ENCODE data around the gene LIX1. TPM values are rescaled to one million over a fixed set of nuclear protein-coding genes. Genes with fewer than 3 reads are reported as not detected.
"Not testable (repeated sequence)": the region's sequence is repeated elsewhere in the genome, so short reads cannot be mapped to it uniquely, and the experiment has no call there.

Gene LIX1
- total and polyA plus RNA-seq, 5 experiments from 2014 or later, result not detected

DNA sequence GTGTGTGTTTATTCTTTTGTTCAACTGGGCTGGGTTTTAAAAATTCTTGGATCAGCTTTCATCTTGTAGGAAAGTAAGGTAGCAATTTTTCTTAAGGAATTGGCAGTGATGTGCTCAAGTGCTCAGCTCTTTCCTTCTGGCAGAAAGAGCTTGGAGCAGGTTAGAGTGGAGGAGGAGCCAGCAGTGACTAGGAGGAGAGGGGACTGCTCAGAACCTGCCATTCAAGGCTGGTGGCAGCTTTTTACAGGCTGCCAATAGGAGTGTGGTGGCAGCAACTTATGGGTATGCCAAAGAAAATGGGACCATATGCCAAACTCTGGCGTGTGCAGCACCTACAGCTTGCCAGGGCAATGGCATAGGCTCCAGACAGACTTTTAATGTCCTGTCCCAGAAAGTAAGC, 2.2 kb downstream of the LIX1 start:
- ATAC-seq, H3K4me1 Mint-ChIP-seq, H3K27ac Mint-ChIP-seq, H3K36me3 Mint-ChIP-seq, H3K4me3 Mint-ChIP-seq, H3K9me3 Mint-ChIP-seq, POLR2A ChIA-PET, H3K27me3 Mint-ChIP-seq, DNase-seq: not testable (repeated sequence)

DNA sequence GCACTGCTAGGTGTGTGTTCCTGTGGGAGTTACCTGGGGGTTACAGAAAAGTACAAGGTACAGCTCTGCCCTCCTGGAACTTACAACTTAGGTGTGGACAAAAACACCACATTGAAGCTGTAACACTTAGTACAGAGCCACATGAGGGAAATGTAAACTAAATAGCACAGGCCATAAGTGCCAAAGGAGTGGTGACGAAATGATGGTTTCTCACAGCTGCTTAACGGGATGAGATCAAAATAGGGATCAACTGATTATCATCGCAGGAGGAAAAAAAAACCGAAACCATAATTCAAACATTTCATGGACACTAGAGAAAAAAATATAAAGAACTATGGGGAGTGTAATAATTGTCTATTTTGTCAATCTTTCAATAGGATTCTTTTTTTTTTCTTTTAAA, 5.9 kb downstream of the LIX1 start:
- Mint-ChIP-seq H3K27ac (no peak overlapping the region), H3K4me1 (peaks cover 4 to 7% (median 6%) of the 10 kb centered on the region in 4 donors), H3K9me3 (no peaks in the 10 kb centered on the region), H3K27me3 (peaks cover 0 to 3% (median 3%) of the 10 kb centered on the region in 5 donors), H3K36me3 (no peaks in the 10 kb centered on the region), H3K4me3 (no peak overlapping the region)
- no peak for DNase-seq
- POLR2A ChIA-PET, result no interaction called here
- ATAC-seq, result no peak

DNA sequence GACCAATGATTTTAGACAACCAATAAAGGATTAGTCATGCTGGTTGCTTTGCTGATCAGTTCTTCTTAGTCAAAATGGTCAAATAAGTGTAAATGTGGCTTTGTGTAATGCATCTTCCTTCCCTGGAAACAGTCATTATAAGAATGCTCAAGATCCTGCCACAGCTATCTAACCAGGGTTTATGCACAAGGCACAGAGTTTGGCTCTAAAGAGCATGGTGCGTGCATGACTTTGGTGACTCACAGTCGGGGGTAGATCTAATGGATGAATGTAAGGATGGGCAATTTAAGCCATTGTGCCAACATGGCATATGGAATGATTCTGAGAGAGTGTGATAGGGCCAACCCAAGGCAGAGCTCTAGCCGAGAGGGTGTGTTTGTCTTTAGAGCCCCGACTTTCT, 6.5 kb downstream of the LIX1 start:
- Mint-ChIP-seq H3K27me3 (peaks cover 0 to 3% (median 0%) of the 10 kb centered on the region in 5 donors), H3K27ac (peak overlapping the region in 1 of 10 donors; percentile 9), H3K4me1 (peaks cover 4 to 7% (median 6%) of the 10 kb centered on the region in 4 donors), H3K9me3 (no peaks in the 10 kb centered on the region), H3K36me3 (no peaks in the 10 kb centered on the region), H3K4me3 (no peak overlapping the region)
- ATAC-seq (no peak), DNase-seq (no peak)
- POLR2A ChIA-PET, result no interaction called here

DNA sequence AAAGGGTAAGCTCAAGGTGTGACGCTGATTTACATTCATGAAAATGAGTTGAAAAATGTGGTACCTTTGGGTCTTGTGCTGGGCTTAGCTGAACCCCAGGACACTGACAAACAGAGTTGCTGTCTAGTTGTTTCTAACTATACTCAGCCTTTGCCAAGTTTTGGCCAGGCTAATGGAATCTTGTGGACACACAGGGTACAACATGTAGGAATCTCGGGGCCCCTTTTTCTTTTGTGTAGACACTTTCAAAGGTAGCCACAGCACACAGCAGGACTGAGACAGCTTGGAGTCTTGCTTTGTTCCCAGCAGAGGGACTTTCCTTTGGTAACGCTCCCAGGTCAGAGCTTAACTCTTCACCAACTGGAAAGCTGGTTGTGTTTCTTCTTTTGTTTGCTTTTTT, 7.8 kb downstream of the LIX1 start:
- Mint-ChIP-seq H3K4me3 (no peak overlapping the region), H3K4me1 (peaks cover 4 to 7% (median 6%) of the 10 kb centered on the region in 4 donors), H3K9me3 (no peaks in the 10 kb centered on the region), H3K36me3 (no peaks in the 10 kb centered on the region), H3K27ac (no peak overlapping the region), H3K27me3 (peaks cover 0 to 2% (median 0%) of the 10 kb centered on the region in 5 donors)
- POLR2A ChIA-PET, result no interaction called here
- ATAC-seq (no peak), DNase-seq (no peak)

DNA sequence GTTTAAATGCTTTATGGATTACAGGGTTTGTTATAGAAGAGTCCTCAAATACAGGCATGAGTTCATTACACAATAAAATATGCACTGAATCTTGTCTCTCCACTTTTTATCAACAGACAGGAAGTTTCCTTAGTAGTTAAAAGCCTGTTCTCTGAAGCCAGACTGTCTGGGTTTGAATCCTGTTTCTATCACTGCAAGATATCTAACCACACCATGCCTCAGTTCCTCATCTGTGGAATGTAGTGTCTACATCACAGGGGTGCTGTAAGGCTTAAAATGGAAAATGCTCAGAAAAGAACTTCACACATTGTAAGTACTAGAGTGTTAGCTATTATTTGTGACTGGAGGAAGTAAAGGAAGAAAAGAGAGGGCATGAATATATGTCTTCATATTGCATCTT, 9.3 kb downstream of the LIX1 start:
- ATAC-seq (no peak), DNase-seq (no peak)
- Mint-ChIP-seq H3K27me3 (peaks cover 0 to 10% (median 3%) of the 10 kb centered on the region in 5 donors), H3K4me3 (no peak overlapping the region), H3K9me3 (peaks cover 0 to 2% (median 0%) of the 10 kb centered on the region in 9 donors), H3K27ac (no peak overlapping the region), H3K36me3 (no peaks in the 10 kb centered on the region), H3K4me1 (peaks cover 4 to 9% (median 6%) of the 10 kb centered on the region in 4 donors)
- POLR2A ChIA-PET, result no interaction called here

DNA sequence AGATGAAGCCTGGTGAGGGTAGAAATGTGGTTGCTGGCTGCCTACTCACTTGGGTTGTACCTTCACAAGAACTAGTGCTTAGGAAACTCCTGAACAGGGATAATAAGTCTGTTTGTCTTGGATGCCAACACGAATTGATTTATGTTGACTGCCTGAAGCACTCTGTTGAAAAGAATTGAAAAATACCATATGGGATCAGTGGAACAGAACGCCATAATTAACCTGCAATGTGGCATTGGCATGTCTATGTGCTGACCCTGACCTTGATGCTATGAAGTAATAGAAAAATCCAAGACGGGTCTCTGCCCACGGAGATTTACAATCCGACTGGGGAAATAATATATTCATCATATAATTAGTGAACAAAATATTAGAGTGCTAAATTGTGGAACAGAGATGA, 10.5 kb downstream of the LIX1 start:
- H3K4me1 Mint-ChIP-seq, result peaks cover 4 to 9% (median 6%) of the 10 kb centered on the region in 4 donors
- peak overlapping the region in 1 of 10 donors; percentile 62 for H3K27ac Mint-ChIP-seq
- no peaks in the 10 kb centered on the region for H3K36me3 Mint-ChIP-seq
- ATAC-seq (no peak), DNase-seq (no peak)
- H3K9me3 Mint-ChIP-seq, result peaks cover 0 to 2% (median 0%) of the 10 kb centered on the region in 9 donors
- no peak overlapping the region for H3K4me3 Mint-ChIP-seq
- POLR2A ChIA-PET, result no interaction called here
- H3K27me3 Mint-ChIP-seq, result peaks cover 0 to 10% (median 3%) of the 10 kb centered on the region in 5 donors

DNA sequence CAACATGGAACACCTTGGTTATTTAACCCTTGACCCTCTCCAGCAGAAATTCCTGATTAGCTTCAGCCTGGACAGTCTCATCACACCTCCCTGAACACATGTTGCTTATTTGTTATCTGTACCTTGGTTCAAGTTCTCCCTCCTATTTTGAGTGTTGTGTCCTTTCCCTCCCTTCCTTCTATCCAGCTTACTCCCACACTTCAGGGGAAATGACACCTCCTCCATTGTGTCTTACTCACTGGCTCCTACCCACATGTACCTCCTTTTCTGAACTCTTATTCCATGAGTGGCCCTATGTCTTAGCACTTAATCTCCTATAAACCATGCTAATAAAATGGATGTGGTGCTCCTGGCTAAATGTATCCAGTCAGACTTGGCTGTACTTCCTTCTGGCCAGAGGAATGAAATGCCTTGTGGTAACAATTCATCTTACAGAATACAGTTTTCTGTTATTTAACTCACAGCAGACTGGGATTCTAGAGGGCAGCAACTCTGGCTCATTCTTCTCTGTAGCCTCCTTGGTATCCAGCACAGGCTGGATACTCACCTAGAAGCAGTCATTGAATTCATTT, 11.2 kb downstream of the LIX1 start:
- H3K27me3 Mint-ChIP-seq, result peaks cover 0 to 10% (median 3%) of the 10 kb centered on the region in 5 donors
- no peaks in the 10 kb centered on the region for H3K36me3 Mint-ChIP-seq
- peaks cover 0 to 2% (median 0%) of the 10 kb centered on the region in 9 donors for H3K9me3 Mint-ChIP-seq
- H3K27ac Mint-ChIP-seq, result no peak overlapping the region
- no peak for ATAC-seq
- DNase-seq, result no peak
- H3K4me1 Mint-ChIP-seq, result peaks cover 4 to 9% (median 6%) of the 10 kb centered on the region in 4 donors
- POLR2A ChIA-PET, result no interaction called here
- no peak overlapping the region for H3K4me3 Mint-ChIP-seq

DNA sequence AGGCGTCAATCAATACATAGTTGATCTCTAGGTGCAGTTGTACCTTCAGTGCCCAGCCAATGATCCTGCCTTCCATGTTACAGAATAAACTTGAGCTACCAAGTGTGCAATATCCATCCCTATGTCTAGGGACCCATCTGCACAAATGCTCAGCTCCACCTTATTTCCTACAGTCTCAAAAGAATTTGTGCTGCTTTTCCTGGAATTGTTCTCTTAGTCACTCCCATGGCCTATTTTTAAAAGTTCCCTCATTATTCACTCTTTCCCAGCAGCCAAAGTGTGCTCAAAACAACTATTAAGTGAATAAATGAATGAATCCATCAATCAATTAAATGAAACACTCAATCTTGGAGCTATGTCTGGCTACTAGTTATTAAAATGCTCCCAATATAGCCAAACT, 14.7 kb downstream of the LIX1 start:
- ATAC-seq (no peak), DNase-seq (no peak)
- Mint-ChIP-seq H3K9me3 (peaks cover 0 to 2% (median 0%) of the 10 kb centered on the region in 9 donors), H3K27ac (no peak overlapping the region), H3K27me3 (peaks cover 1 to 17% (median 10%) of the 10 kb centered on the region in 5 donors), H3K4me1 (peaks cover 0 to 2% (median 0%) of the 10 kb centered on the region in 4 donors), H3K4me3 (no peak overlapping the region), H3K36me3 (no peaks in the 10 kb centered on the region)
- POLR2A ChIA-PET, result no interaction called here

DNA sequence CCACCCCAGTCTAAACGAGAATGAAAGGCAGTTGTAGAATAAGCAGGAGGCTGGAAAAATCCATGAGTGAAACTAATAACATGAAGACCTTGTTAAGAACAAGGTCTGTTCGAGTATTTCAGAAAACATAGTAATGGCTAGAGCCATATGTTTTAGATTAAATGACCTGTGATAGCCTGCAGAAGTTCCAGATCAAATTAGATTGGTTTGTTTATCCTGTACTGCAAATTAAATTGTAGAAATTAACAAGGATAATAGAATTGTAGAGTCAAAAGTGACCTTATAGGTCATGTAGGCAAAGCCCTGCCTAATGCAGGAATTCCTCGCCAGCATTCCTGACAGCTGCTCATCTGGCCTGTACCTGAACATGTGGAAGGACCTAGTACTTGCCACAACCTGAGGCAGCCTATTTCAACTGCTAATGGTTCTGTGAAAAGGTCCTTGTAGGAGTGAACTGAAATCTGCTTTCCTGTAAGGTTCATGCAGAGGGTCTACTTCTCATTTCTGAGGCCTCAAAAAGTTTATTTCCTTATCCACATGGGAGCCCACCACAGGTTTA, 17.2 kb downstream of the LIX1 start:
- H3K4me3 Mint-ChIP-seq, result no peak overlapping the region
- H3K36me3 Mint-ChIP-seq, result no peaks in the 10 kb centered on the region
- ATAC-seq, result no peak

DNA sequence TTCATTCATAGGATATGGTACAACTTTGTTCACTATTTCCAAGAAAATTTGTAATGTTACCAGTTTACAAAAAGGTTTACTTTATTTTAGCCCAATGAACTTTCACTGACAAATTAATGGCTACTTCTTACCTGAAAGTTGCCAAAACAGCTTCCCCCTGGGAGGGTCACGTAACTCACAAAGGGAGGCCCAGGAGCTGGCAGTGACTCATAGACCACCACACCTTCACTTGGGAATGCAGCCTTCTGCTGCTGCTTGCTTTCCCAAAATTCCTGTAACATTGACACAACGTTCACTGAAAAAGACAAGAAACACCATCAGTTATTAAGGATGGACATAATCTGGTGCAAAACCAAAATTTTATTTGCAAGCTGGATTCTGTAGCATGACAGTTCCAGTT, 18.1 kb downstream of the LIX1 start:
- ATAC-seq, result no peak
- peaks cover 1 to 18% (median 10%) of the 10 kb centered on the region in 5 donors for H3K27me3 Mint-ChIP-seq
- no peak overlapping the region for H3K4me3 Mint-ChIP-seq
- H3K4me1 Mint-ChIP-seq, result peaks cover 0 to 2% (median 0%) of the 10 kb centered on the region in 4 donors
- no peak for DNase-seq
- H3K27ac Mint-ChIP-seq, result no peak overlapping the region
- H3K36me3 Mint-ChIP-seq, result no peaks in the 10 kb centered on the region
- H3K9me3 Mint-ChIP-seq, result peaks cover 0 to 2% (median 0%) of the 10 kb centered on the region in 9 donors
- POLR2A ChIA-PET, result no interaction called here

More for the DNA sequence above, 17.2 kb downstream of the LIX1 start:
- peaks cover 1 to 18% (median 10%) of the 10 kb centered on the region in 5 donors for H3K27me3 Mint-ChIP-seq
- H3K9me3 Mint-ChIP-seq, result peaks cover 0 to 2% (median 0%) of the 10 kb centered on the region in 9 donors
- DNase-seq, result no peak
- H3K27ac Mint-ChIP-seq, result no peak overlapping the region
- H3K4me1 Mint-ChIP-seq, result peaks cover 0 to 2% (median 0%) of the 10 kb centered on the region in 4 donors
- POLR2A ChIA-PET, result no interaction called here

DNA sequence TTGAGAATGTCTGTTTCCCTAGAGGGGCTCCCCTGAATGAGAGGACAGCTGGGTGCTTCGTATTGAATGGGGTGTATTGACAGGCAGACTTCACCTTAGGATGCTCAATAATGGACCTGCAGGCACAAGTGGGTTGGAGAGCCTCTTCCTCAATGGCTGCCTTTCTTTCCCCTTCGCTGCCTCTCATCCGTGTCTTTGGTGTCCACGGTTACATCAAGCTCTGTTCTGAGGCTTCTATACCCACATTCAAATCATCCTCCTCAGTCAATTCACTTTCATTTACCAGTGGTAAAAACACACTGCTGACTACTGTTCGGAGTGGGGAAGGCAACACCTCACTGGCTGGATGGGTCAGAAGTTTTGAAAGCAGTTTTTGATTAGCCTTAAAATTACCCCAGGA, 20.6 kb downstream of the LIX1 start:
- H3K4me3 Mint-ChIP-seq, result no peak overlapping the region
- H3K27me3 Mint-ChIP-seq, result peaks cover 0 to 14% (median 3%) of the 10 kb centered on the region in 5 donors
- no peak for DNase-seq
- no peaks in the 10 kb centered on the region for H3K36me3 Mint-ChIP-seq
- POLR2A ChIA-PET, result no interaction called here
- H3K4me1 Mint-ChIP-seq, result peaks cover 0 to 5% (median 0%) of the 10 kb centered on the region in 4 donors
- H3K27ac Mint-ChIP-seq, result no peak overlapping the region
- no peak for ATAC-seq
- H3K9me3 Mint-ChIP-seq, result no peaks in the 10 kb centered on the region

DNA sequence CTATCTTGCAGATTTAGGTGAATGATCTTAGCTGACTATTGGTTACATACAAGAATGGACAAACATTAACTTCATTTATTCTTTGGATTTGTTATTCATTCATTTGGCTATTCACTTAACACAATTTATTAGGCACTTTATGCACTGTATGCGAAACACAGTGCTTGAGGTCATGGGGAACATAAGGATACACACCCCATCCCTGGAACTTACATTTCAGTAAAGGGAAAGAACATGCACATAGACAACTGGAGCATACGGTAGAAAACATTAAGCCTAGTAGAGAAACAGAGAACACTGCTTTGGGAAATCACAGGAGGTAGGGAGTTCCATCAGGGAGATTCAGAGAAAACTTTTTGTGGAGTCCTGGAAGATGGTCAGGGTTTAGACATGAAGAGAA, 22.2 kb downstream of the LIX1 start:
- no peaks in the 10 kb centered on the region for H3K36me3 Mint-ChIP-seq
- H3K27me3 Mint-ChIP-seq, result peaks cover 0 to 14% (median 0%) of the 10 kb centered on the region in 5 donors
- POLR2A ChIA-PET, result no interaction called here
- no peak overlapping the region for H3K27ac Mint-ChIP-seq
- no peaks in the 10 kb centered on the region for H3K9me3 Mint-ChIP-seq
- ATAC-seq (no peak), DNase-seq (no peak)
- H3K4me1 Mint-ChIP-seq, result peaks cover 0 to 5% (median 0%) of the 10 kb centered on the region in 4 donors
- H3K4me3 Mint-ChIP-seq, result no peak overlapping the region

DNA sequence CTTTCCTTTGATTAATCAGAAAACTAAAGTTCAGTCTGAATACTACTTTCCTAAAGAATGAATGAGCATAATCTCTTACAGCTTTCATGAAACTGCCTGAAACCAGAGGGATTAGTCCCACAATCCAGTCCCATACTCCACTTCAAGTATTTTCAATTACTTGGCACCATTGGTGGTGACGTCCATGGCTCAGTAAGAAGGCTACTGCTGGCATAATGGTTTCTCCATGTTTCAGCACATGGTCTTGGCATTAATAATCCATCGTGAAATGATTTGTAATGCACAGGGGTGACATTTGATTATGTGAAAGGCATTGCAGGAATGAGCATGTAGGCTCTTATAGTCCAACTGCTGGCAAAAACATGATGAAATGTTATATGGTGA, 23.4 kb downstream of the LIX1 start:
- Mint-ChIP-seq H3K9me3 (no peaks in the 10 kb centered on the region), H3K36me3 (no peaks in the 10 kb centered on the region), H3K27ac (peak overlapping the region in 1 of 10 donors; percentile 7), H3K4me1 (peaks cover 0 to 5% (median 0%) of the 10 kb centered on the region in 4 donors), H3K27me3 (peaks cover 0 to 14% (median 0%) of the 10 kb centered on the region in 5 donors), H3K4me3 (no peak overlapping the region)
- ATAC-seq, result no peak
- no peak for DNase-seq
- POLR2A ChIA-PET, result interaction anchor here (0.6 kb wide), 1 partner anchor 77 kb away, joined by 5 read pairs; no protein-coding TSS in a partner anchor

Data from naive thymus-derived CD8-positive, alpha-beta T cell (primary cell).